Measurements from ENCODE around the gene YDJC. TPM values are rescaled to one million over a fixed set of nuclear protein-coding genes. Genes with fewer than 3 reads are reported as not detected.
"Not testable (repeated sequence)": the region's sequence is repeated elsewhere in the genome, so short reads cannot be mapped to it uniquely, and the experiment has no call there.

Gene YDJC
- total RNA-seq, 1 experiment from 2014 or later, result 25.7 TPM

- BruUV-seq (replicated peaks), result no TSS peak
- peaks cover 76% of the 10 kb centered on the region for H4K20me1 ChIP-seq (ENCODE audit: insufficient read depth)
- no peak overlapping the region for H3K27ac ChIP-seq
- no peaks in the 10 kb centered on the region for H3F3A ChIP-seq (ENCODE audit: insufficient read depth, low read depth)
- H3K4me2 ChIP-seq, result no peak overlapping the region
- H2AFZ ChIP-seq, result no peak overlapping the region
- ChIA-PET CTCF (no interaction called here), POLR2A (ENCODE audit: unreplicated experiment) (no interaction called here)
- TF ChIP-seq CTCF (conservative IDR thresholded peaks at IDR 0.05), result no peak
- no peak for TF ChIP-seq EZH2 (IDR thresholded peaks at IDR 0.05; ENCODE audit: low read depth)
- no peaks in the 10 kb centered on the region for H3K4me1 ChIP-seq (replicated peaks; ENCODE audit: insufficient read depth)
- DNase-seq, result no peak
- no peaks in the 10 kb centered on the region for H3K9me2 ChIP-seq (ENCODE audit: insufficient read depth)
- peaks cover 85% of the 10 kb centered on the region for H3K79me2 ChIP-seq (ENCODE audit: low read depth)
- no peak overlapping the region for H3K4me3 ChIP-seq
- no peaks in the 10 kb centered on the region for H3K9me3 ChIP-seq (ENCODE audit: insufficient read depth, low read depth)
- intact Hi-C loops (cut with micrococcal nuclease; ENCODE audit: unreplicated experiment), result no loop called here
- H3K27me3 ChIP-seq (ENCODE audit: insufficient read depth, low read depth), result no peaks in the 10 kb centered on the region
- H3K36me3 ChIP-seq (ENCODE audit: low read depth), result no peaks in the 10 kb centered on the region; the same call in 1 of the 2 replicates
Observed at GRCh38 chr22:21587803-21588611, 41.8 kb downstream of the YDJC start.

- Histone ChIP-seq H3K36me3 (ENCODE audit: low read depth) (no peaks in the 10 kb centered on the region), H3K9me2 (ENCODE audit: insufficient read depth) (no peaks in the 10 kb centered on the region), H2AFZ (no peak overlapping the region), H3K4me2 (no peak overlapping the region), H3K79me2 (ENCODE audit: low read depth) (peaks cover 89% of the 10 kb centered on the region), H3F3A (ENCODE audit: insufficient read depth, low read depth) (0 out of 2 replicates have a peak, but pooled peaks cover 2% of the 10 kb centered on the region), H3K27ac (no peak overlapping the region), H4K20me1 (ENCODE audit: insufficient read depth) (peaks cover 74% of the 10 kb centered on the region), H3K9me3 (ENCODE audit: insufficient read depth, low read depth) (no peaks in the 10 kb centered on the region), H3K4me3 (no peak overlapping the region), H3K4me1 (replicated peaks; ENCODE audit: insufficient read depth) (no peaks in the 10 kb centered on the region), H3K27me3 (ENCODE audit: insufficient read depth, low read depth) (no peaks in the 10 kb centered on the region)
- intact Hi-C loops (cut with micrococcal nuclease; ENCODE audit: unreplicated experiment), result no loop called here
- BruUV-seq (replicated peaks), result no TSS peak
- no peak for DNase-seq
- ChIA-PET CTCF (no interaction called here), POLR2A (ENCODE audit: unreplicated experiment) (no interaction called here)
- no peak for TF ChIP-seq EZH2 (IDR thresholded peaks at IDR 0.05; ENCODE audit: low read depth)
- no peak for TF ChIP-seq CTCF (conservative IDR thresholded peaks at IDR 0.05)
Observed at GRCh38 chr22:21585389-21585788, 44.4 kb downstream of the YDJC start.

- TF ChIP-seq CTCF (conservative IDR thresholded peaks at IDR 0.05), result no peak
- TF ChIP-seq EZH2 (IDR thresholded peaks at IDR 0.05; ENCODE audit: low read depth), result no peak
- intact Hi-C loops (cut with micrococcal nuclease; ENCODE audit: unreplicated experiment), result no loop called here
- Histone ChIP-seq H3K4me2 (no peak overlapping the region), H2AFZ (no peak overlapping the region), H3K27me3 (ENCODE audit: insufficient read depth, low read depth) (no peaks in the 10 kb centered on the region), H3K9me3 (ENCODE audit: insufficient read depth, low read depth) (no peaks in the 10 kb centered on the region), H4K20me1 (ENCODE audit: insufficient read depth) (peaks cover 80% of the 10 kb centered on the region), H3K36me3 (ENCODE audit: low read depth) (no peaks in the 10 kb centered on the region), H3K79me2 (ENCODE audit: low read depth) (peaks cover 95% of the 10 kb centered on the region), H3K27ac (no peak overlapping the region), H3F3A (ENCODE audit: insufficient read depth, low read depth) (peaks cover 12% of the 10 kb centered on the region; the same call in 1 of the 2 replicates), H3K9me2 (ENCODE audit: insufficient read depth) (no peaks in the 10 kb centered on the region), H3K4me3 (no peak overlapping the region), H3K4me1 (replicated peaks; ENCODE audit: insufficient read depth) (peaks cover 17% of the 10 kb centered on the region)
- DNase-seq, result no peak
- BruUV-seq (replicated peaks), result no TSS peak
- ChIA-PET CTCF (no interaction called here), POLR2A (ENCODE audit: unreplicated experiment) (no interaction called here)
Observed at GRCh38 chr22:21582801-21583740, 46.8 kb downstream of the YDJC start.

- BruUV-seq (replicated peaks); H3K27me3 ChIP-seq (ENCODE audit: insufficient read depth, low read depth); intact Hi-C loops (cut with micrococcal nuclease; ENCODE audit: unreplicated experiment); H3K36me3 ChIP-seq (ENCODE audit: low read depth); H2AFZ ChIP-seq; CTCF ChIA-PET; POLR2A ChIA-PET (ENCODE audit: unreplicated experiment); H3K4me3 ChIP-seq; H3K27ac ChIP-seq; DNase-seq; H3K9me3 ChIP-seq (ENCODE audit: insufficient read depth, low read depth); H3K9me2 ChIP-seq (ENCODE audit: insufficient read depth); H3K4me2 ChIP-seq: not testable (repeated sequence)
- H4K20me1 ChIP-seq (ENCODE audit: insufficient read depth), result peaks cover 77% of the 10 kb centered on the region
- peaks cover 12% of the 10 kb centered on the region; the same call in 1 of the 2 replicates for H3F3A ChIP-seq (ENCODE audit: insufficient read depth, low read depth)
- peaks cover 95% of the 10 kb centered on the region for H3K79me2 ChIP-seq (ENCODE audit: low read depth)
- peaks cover 17% of the 10 kb centered on the region for H3K4me1 ChIP-seq (replicated peaks; ENCODE audit: insufficient read depth)
Observed at GRCh38 chr22:21581009-21581713, 48.7 kb downstream of the YDJC start.
